Measurements from ENCODE around the gene TNFAIP8L2.

GRCh38 chr1:151137789-151138188 lies 18.7 kb upstream of the TNFAIP8L2 start:
- TF ChIP-seq CTCF (IDR thresholded peaks at IDR 0.05 in 4 of 5, conservative IDR thresholded peaks at IDR 0.05 in 1 of 5) (no peak), POLR2A (IDR thresholded peaks at IDR 0.05) (no peak)

All from gastrocnemius medialis (tissue), 4 donors.